Colon (tissue), 2 donors: ENCODE measurements around the gene PTPN18.

Source experiments
- FAIRE-seq: peaks from 2 replicates; lab custom pipeline; 2012; peaks lifted over from hg19 to GRCh38; lab: Jason Lieb, UNC
- donor health status: control.
- donor health status: control.

PTPN18 gene

GRCh38 chr2:130365075-130365474, 9.2 kb downstream of the PTPN18 start:
- no peak for FAIRE-seq

GRCh38 chr2:130365963-130366362, 10.1 kb downstream of the PTPN18 start:
- no peak for FAIRE-seq

GRCh38 chr2:130366720-130367119, 10.9 kb downstream of the PTPN18 start:
- no peak for FAIRE-seq

- no peak for FAIRE-seq
These were observed 12.9 kb downstream of the PTPN18 start for GRCh38 chr2:130368786-130369185.

GRCh38 chr2:130369311-130369964, 13.6 kb downstream of the PTPN18 start:
- FAIRE-seq: no peak

- FAIRE-seq: no peak
These were observed 14.1 kb downstream of the PTPN18 start for GRCh38 chr2:130369965-130370341.

- FAIRE-seq: no peak
These were observed 14.6 kb downstream of the PTPN18 start for GRCh38 chr2:130370490-130370889.

GRCh38 chr2:130371723-130372054, 15.8 kb downstream of the PTPN18 start:
- FAIRE-seq: no peak

GRCh38 chr2:130372055-130372832, 16.4 kb downstream of the PTPN18 start:
- FAIRE-seq: no peak

- no peak for FAIRE-seq
These were observed 17.3 kb downstream of the PTPN18 start for GRCh38 chr2:130372833-130373807.

- no peak for FAIRE-seq
These were observed 18.0 kb downstream of the PTPN18 start for GRCh38 chr2:130373808-130374365.

GRCh38 chr2:130374587-130375290, 18.9 kb downstream of the PTPN18 start:
- FAIRE-seq: no peak

GRCh38 chr2:130375291-130376266, 19.7 kb downstream of the PTPN18 start:
- no peak for FAIRE-seq

- FAIRE-seq: no peak
These were observed 20.8 kb downstream of the PTPN18 start for GRCh38 chr2:130376433-130377293.

GRCh38 chr2:130377491-130377890, 21.6 kb downstream of the PTPN18 start:
- FAIRE-seq: no peak

- FAIRE-seq: no peak
These were observed 22.5 kb downstream of the PTPN18 start for GRCh38 chr2:130378206-130378897.

GRCh38 chr2:130378898-130379214, 23.0 kb downstream of the PTPN18 start:
- no peak for FAIRE-seq

GRCh38 chr2:130380096-130380934, 24.5 kb downstream of the PTPN18 start:
- FAIRE-seq: no peak
